NCI-H345 (cell line): ENCODE data around the gene F12.

Experiments
- DNase-seq: peaks from one replicate; lab custom pipeline; 2025; lab: John Stamatoyannopoulos, UW

Gene F12

DNA sequence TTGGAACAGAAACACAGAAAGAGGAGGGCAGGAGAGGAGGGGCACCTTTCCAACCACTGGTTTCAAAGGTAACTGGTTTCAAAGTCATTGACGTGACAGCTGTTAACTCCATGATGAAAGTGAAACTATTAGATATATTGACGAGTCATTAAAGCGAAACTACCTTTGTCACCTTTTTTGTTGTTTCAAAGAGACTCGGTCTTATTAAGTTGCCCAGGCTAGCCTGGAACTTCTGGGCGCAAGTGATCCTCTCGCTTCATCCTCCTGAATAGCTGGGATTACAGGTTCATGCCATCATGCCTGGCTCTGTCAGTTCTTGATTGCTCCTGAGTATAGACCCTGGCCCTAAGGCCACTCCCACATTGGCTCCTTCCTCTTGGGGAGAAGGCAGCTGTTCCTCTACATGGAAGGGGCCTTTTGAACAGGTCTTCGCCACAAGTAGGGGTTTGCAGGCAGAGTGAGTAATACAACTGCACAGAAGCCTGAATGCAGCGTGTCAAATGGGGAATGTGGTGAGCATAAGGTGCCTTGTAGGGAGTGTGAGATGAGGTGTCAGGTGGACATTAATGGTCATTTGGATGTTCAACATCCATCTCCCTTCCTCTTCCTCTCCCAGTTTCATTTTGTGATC, 3.4 kb upstream of the F12 start:
- no peak for DNase-seq

DNA sequence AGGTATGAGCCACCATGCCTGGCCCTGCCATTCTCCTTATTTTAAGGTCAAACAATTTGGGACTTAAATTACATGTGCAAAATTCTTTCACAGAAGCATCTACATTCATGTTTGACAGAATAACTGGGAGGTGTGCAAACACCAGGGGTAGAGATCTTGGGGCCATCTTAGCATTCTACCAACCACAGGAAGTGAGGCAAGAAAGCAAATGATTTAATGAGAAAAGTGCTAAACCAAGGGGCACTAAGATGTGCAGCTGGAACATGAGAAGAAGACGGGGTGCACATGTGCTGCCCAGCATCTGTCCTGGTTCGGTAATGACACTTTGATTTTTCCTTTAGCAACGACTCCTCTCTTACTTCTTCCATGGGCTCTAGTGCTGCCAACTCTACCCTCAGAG, 1.2 kb upstream of the F12 start:
- DNase-seq: no peak

DNA sequence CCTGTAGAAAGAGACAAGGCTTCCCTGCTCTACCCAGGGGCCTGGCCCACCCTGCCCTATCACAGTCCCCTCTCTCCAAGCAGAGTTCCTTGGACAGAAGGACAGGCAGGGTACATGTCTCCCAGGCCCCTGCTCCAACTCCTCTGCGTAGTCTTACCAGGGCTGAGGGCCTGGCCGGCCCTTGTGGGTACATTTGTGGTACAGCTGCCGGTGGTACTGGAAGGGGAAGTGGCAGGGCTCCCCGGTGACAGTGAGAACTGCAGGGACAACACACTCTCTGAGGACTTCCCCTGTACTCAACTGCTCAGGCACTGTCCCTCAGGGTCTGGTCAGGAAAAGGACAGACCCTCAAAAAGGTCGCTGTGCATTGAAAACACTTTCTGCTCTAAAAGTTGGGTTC, 3.6 kb downstream of the F12 start:
- no peak for DNase-seq

DNA sequence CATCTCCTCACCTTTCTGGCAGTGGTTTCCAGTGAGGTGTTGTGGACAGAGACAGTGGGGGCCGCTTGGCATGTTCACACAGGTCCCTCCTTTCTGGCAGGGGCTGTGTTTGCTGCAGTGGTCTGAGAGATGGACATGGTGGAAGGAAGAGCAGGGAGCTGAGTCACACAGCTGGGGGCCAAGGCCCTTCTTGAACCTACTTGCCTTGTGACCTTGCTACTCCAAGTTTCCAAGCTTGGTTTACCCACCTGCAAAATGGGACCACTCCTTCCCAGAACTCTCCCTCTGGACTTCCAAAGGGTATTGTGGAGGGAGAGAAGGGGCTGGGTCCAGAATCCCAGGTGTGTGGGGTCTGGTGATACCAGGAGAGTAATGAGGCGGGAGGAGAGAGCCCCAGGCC, 4.1 kb downstream of the F12 start:
- DNase-seq: no peak

DNA sequence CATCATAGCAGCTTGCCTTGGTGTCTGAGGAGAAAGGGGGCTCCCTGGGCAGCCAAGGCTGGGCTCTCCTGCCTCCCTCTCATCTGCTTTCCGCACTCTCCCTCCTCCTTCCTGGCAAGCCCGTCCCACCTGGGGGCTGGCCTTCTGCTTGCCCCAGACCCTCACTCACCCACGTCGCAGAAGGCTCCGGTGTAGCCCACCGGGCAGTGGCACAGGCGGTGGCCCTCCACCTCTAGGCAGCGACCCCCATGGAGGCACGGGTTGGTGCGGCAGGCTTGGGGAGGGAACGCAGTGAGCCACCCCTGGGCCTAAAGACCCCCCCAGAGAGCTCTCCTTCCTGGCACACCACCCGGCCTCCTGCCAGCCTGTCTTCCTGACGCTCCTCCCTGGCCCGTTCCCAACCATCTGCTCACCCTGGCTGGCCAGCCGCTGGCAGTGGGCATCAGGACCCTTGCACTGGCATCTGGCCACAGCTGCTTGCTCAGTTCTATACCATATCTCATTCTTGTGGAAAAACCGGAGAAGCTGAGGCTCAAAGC, 4.7 kb downstream of the F12 start:
- DNase-seq: no peak

DNA sequence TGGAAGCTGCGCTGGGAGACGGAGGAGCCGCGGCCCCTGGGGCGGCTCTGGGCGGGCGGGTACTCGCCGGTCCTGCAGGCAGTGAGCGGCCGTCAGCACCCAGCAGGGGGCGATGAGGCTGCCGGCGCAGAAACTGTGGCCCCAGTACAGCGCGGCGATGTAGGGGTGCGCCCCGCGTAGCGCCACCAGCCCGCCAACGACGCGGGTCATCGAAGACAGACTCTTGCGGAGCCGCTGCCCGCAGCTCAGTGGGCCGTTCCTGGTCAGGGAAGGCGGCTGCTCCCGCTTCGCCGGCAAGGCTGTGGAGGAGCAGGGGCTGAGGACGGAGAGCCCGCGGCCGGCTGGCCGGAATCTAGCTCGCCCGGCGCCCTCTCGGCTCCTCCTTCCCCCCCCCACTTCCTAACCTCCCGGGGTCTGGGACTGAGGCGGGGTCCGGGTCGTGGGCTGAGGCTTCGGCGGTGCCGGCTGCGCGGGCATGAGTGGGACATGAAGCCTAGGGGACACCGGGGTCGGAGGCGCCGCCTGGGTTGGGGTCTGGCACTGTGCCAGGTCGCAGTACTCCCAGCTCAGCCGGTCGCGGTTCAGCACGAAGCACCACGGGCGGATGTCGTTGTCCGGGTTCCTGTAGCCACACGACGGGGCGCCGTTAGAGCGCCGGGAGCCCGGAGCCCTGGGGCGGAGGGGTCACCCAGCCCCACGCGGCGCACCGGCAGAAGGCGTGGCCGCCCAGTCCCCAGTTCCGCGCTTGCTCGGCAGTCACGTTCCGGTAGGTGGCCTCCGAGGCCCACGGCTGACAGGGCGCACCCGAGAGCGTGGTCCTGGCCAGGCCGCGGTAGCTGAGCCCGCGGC, 5.3 kb downstream of the F12 start:
- peak; percentile 80 for DNase-seq

DNA sequence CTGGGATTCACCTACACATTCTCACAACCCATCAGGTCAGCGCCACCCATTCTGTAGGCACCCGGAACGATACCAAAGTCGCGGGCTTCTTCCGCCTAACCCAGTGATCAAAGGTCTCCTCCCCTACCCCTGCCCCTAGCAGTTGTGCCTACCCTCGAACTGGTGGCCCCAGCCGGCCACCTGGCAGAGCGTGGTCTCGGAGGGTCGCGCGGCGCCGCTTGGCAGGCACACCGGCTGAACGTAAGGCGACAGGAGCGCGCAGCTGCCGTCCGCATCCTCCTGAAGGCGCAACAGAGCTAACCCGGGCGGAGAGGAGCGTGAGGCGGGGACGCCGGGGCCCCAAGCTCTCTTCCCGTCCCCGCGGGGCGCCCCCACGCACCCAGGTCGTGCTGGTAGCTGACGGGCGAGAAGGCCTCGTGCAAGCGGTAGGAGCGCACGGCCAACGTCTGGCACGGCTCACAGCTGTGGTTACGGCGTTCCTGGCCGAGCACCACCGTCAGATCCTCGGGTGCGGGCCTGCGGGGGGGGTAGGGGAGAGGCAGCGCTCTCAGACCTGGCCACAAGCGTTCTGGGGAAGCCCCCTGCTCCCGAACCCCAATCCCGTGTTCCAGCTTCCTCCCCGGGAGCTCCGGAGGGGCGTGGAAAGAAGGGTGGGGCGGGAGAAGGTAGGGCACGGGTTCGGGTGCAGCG, 6.1 kb downstream of the F12 start:
- peak; percentile 60 for DNase-seq

DNA sequence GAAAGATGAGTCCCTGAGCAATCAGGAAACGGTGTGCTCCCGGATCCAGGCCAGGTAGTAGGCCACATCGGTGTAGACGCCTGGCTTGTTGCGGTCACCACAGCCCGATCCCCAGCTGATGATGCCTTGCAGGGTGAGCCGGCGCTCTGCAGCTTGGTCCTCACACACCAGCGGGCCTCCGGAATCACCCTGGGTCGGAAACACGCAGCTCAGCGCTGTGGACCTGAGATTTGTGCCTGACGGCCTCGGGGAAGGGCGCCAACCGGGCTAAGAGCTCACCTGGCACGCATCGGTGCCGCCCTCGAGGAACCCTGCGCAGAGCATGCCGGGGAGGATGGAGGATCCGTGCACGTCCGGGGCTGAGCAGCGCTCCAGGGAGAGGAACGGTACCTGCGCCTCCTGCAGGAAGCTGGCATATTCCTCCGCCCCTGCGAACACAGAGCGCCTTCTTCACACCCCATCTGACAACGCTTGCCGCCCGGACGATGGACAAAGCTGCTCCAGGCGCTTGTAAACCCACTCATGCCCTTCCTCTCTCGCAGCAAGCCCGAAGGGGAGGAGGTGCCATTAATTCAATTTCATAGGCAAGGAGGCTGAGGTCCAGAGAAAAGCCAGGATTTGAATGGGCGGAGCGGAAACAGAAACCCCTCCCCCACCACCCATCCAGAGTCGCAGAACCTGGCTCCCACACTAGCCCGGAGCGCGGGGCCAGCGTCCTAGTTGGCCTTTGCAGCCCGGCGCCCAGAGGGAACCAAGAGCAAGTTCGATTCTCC, 6.9 kb downstream of the F12 start:
- DNase-seq: peak; percentile 92

DNA sequence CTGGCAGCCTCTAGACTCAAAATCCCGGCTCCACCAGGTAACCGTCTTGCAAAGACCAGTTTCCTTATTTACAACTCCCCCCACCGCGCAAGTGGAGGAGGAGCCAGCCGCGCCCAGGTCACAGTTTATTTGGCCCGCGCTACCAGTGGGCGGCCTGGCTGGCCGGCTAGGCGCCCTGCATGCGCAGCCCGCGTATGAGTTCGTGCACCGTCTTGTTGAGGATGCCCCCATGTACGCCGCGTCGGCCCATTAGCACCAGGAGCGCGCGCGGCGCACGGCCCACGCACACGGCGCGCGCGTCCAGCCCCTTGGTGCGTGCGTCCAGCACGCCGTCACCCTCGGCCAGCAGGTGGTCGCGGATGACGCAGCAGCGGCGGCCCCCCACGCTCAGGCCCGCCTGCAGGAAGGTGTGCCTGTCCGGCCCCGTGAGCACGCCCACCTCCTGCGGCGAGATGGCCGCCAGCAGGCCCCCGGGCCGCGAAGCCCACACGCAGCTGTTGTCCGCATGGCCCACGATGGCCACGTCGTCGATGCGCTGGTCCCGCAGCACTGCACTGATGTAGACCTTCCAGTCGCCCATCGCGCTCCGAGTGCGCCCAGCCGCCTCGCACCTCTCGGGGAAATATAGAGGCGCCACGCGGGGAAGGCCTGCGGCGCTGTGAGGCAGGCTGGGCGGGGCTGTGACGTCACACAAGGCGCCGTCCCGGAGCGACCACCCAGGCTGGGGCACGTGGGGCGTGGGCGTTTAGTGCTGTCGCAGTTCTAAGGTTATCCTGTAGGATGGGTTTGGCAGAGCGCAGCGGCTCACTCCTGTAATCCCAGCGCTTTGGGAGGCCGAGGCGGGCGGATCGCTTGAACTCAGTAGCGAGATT, 9.1 kb downstream of the F12 start, which contains the start of gene PFN3:
Gene PFN3, minus strand, starts transcription at position 665 of the 872 bp plus-strand sequence. Its CDS starts 85 bp downstream, at position 580.
- DNase-seq: no peak

DNA sequence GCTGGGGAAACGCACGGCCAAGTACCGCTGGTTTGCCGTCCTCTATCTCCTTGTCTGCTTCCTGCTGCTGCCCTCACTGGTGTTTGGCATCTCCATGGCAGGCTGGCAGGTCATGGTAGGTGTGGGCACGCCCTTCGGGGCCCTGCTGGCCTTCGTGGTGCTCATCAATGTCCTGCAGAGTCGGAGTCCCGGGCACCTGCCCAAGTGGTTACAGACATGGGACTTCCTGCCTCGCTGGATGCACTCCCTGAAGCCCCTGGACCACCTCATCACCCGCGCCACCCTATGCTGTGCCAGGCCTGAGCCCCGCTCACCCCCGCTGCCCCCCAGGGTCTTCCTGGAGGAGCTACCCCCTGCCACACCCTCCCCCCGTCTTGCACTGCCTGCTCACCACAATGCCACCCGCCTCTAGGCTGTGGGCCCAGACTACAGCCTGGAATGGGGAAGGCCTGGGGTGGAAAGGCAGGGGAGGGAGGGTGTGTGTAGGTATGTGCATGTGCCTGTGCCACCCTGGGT, 11.4 kb downstream of the F12 start:
- no peak for DNase-seq

DNA sequence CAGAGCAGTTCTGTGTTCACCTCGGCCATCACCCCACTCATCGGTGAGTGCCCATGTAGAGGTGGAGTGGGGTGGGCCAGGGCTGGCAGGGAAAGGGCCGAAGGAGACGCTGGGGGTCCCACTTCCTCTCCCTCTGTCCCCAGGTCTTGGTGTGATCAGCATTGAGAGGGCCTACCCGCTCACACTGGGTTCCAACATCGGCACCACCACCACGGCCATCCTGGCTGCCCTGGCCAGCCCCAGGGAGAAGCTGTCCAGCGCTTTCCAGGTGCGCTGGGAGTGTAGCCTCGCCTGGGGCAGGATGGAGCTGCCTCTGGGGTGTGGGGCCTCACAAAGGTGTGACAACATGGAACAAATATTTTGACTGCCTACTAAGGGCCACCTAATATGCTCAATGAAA, 12.6 kb downstream of the F12 start:
- DNase-seq: no peak

DNA sequence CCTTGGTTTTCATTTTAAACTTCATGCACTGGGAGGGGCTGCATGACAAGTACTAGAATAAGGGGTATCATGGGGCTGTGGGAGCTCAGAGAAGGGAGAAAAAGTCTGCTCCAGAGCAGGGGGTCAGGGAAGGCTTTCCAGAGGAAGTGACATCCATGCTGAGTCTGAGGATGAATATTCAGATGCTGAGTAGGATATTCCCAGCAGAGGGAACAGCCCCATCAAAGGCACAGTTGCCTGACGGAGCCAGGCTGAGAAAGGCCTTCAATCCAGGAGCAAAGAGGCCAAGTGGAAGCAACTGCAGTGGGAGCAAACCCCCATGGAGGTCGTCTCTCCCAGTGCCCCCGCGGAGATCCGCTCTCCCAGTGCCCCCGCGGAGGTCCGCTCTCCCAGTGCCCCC, 13.3 kb downstream of the F12 start:
- DNase-seq: no peak

DNA sequence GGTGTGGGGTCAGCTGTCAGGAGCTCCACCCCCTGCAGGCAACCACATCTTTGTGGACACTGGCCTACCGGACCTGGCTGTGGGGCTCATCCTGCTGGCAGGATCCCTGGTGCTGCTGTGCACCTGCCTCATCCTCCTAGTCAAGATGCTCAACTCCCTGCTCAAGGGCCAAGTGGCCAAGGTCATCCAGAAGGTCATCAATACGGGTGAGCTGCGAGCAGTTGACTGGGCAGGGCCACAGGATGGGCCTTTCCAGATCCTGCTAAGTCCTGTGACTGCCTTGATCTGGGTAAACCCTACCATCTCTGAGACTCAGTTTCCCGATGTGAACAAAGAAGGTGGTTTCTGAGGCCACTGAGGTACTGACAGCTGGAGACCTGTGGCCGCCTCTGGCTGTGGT, 15.4 kb downstream of the F12 start:
- DNase-seq: no peak

DNA sequence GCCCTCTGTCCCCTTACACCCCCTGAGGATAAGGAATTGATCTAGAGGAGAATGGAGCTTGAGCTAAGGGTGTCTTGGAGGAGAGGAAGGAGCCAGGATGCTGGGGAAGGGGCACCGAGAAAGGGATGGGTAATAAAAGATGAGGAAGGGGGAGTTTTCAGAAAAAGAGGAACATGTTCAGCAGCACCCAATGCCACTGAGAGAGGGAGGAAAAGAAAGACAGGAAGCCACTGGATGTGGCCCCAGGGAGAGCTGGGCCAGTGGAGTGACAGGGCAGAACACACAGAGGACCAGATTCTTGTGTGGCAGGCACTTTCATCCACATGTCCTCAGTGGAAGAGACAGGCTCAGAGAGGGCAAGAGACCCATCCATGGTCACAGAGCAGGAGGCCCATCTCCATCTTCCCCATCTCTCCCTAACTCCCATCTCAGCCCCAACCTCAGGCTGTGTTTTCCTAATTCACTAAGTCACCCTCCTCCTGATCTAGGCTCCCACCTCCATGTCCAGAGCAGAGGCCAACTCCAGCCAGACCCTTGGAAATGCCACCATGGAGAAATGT, 16.1 kb downstream of the F12 start:
- no peak for DNase-seq

DNA sequence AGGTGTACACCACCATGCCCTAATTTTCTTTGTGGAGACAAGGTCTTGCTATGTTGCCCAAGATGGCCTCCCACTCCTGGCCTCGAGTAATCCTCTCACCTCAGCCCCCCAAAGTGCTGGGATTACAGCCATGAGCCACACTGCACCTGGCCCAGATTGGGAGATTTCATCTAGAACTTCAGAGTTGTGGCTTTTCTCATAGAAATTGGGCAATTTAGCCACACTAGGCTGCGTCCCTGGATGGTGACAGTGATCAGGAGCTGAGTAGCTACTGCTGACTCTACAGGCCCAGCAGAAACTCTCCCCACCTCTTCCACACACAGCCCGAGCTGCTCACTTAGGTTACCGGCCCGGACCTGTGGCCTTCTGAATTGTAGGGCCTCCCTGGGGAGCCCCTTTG, 16.6 kb downstream of the F12 start:
- DNase-seq: peak; percentile 23

DNA sequence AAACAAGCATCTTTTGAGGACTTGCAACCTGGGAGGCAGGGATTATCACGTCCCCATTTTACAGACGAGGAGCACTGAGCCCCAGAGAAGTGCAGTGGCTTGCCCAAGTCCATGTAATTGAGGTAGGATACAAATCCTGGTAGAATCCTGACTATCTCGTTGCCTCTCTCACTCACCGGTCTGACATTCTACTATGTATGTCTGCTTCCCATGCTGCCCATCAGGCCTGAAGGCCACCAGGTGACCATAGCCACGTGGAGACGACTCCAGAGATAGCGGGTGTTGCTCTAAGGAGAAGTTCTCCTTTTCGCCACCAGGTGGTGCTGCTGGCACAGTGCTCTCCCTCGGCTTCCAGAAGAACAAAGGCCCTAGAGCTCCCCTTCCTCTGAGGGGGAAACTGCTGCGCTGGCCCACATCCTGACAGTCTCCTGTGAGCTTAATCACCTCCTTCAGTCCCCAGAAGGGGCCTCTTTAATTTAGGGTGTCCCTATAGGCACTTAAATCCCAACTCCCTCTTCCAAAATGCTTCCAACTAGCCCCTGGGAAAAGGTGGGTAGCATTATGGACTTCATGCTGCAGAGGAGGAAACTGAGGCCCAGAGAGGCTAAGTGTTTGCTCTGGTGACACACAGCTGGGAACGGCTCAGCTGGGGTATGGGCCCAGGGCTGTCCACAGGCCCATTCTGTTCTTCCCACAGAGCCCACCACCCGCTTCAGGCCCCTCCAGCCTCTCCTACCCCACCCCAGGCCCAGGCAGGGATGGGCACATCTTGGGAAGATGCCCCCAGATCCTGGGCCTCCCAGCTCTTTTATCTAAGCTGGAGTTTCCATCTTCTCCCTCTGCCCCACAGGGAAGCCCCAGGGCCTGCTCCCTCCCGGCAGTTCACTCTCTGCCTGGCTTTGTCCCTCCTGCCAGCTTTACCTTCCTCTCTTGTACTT, 18.7 kb downstream of the F12 start:
- peak; percentile 89 for DNase-seq

DNA sequence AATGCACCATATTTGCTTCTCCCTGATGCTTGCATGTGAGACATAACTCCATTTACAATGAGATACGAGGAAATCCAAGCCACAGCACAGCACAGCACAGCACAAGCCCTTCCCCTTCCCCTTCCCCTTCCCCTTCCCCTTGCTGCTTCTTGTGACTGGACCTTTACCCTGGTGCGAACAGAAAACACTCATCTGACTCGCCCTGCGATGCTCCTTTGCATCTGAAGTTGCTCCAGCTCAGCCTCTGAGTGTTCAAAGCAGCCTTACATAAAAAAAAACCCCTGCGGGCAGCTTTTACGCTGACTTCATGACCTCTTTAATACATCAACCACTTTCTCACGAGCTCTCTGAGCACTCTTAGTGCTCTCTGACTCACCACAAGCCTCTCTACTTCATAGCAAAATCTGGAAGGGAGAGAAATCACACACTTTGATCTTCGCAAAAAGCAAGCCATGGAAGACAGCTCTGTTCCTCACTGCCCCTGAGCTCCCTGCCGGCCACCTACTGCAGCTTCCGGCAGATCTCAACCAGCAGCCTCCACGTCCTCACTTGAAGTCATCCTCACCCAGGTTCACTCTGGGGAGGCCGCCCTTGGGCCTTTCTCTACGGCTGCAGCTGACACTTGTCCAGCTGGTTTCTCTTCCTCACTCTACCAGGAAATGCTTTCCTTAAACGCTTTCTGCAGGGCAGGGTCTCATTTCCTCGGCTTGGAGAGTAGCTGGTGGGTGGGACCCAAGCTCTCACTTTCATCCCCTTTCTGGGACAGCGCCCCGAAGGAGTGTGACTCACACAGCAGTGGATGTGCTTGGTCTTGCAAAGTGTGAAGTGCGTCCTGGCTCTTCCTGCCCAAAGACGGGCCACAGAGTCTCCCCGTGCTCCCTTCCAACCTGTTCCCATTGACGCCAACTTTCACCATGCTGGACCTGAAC, 19.9 kb downstream of the F12 start:
- DNase-seq: no peak

DNA sequence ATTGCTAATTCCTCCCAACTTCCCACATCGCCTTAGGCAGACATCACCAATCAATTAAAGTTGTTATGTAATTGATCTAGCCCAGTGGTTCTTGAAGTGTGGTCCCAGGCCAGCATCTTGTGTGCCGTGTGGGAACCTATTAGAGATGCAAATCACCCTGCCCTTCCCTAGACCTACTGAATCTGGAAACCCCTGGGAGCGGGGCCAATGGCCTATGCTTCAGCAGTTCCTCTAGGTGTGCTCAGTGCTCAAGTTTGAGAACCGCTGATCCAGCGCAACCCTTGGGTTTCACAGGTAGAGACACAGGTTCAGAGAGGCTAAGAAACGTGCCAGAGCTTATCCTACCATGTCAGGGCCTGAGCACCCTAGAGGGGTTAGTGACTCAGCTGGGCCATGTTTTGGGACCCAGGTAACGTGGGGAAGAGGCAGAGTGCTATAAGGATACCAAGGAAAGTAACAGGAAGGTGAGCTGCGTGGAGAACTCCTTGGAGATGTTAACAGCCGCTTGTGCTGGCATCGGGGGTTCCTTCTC, 20.8 kb downstream of the F12 start:
- DNase-seq: no peak
